ENCODE measurements around the gene ELAVL4.

ELAVL4 gene

DNA sequence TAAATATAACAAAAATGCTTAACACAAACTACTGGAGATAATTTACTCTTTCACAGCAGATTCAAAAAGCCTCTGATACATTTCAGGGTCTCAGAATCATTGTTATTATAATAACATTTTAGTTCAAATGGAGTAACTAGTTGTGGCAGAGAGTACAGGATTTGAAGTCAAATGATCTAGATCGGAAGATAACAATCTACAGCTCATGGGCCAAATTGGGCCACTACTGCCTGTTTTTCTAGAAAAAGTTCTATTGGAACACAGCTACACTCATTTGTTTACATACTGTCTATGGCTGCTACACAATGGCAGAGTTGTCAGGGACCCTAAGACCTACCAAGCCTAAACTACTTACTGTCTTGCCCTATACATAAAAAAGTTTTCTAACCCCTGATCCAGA, 63.6 kb downstream of the ELAVL4 start:
- no peak overlapping the region for H3K4me3 ChIP-seq (ENCODE audit: control insufficient read depth, low read depth, low read length)
- DNase-seq (ENCODE audit: low read depth): no peak
- TF ChIP-seq, protein P1, sequence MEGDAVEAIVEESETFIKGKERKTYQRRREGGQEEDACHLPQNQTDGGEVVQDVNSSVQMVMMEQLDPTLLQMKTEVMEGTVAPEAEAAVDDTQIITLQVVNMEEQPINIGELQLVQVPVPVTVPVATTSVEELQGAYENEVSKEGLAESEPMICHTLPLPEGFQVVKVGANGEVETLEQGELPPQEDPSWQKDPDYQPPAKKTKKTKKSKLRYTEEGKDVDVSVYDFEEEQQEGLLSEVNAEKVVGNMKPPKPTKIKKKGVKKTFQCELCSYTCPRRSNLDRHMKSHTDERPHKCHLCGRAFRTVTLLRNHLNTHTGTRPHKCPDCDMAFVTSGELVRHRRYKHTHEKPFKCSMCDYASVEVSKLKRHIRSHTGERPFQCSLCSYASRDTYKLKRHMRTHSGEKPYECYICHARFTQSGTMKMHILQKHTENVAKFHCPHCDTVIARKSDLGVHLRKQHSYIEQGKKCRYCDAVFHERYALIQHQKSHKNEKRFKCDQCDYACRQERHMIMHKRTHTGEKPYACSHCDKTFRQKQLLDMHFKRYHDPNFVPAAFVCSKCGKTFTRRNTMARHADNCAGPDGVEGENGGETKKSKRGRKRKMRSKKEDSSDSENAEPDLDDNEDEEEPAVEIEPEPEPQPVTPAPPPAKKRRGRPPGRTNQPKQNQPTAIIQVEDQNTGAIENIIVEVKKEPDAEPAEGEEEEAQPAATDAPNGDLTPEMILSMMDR (conservative IDR thresholded peaks at IDR 0.05; ENCODE audit: control insufficient read depth, insufficient read depth, low read depth, low read length): no peak

DNA sequence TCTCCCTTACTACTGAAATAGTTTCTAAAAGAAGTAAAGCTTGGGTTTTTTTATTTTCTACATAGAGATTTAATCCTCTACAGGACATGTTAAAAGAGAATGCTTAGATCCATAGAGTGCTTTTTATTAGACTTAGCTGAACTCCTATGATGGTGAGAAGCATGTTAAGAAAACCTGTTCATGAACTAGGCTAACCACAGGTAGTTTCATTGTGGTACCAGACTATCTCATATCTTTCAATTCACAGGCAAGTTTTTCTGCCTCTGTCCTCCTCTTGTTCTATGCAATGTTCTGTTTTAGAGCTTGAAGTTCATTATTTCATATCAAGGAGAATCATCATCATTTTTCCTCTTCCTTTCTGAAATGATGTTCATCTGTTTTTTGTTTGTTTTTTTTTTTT, 65.4 kb downstream of the ELAVL4 start:
- TF ChIP-seq, protein P1 (conservative IDR thresholded peaks at IDR 0.05; ENCODE audit: control insufficient read depth, insufficient read depth, low read depth, low read length): no peak
- DNase-seq (ENCODE audit: low read depth): no peak
- no peak overlapping the region for H3K4me3 ChIP-seq (ENCODE audit: control insufficient read depth, low read depth, low read length)

DNA sequence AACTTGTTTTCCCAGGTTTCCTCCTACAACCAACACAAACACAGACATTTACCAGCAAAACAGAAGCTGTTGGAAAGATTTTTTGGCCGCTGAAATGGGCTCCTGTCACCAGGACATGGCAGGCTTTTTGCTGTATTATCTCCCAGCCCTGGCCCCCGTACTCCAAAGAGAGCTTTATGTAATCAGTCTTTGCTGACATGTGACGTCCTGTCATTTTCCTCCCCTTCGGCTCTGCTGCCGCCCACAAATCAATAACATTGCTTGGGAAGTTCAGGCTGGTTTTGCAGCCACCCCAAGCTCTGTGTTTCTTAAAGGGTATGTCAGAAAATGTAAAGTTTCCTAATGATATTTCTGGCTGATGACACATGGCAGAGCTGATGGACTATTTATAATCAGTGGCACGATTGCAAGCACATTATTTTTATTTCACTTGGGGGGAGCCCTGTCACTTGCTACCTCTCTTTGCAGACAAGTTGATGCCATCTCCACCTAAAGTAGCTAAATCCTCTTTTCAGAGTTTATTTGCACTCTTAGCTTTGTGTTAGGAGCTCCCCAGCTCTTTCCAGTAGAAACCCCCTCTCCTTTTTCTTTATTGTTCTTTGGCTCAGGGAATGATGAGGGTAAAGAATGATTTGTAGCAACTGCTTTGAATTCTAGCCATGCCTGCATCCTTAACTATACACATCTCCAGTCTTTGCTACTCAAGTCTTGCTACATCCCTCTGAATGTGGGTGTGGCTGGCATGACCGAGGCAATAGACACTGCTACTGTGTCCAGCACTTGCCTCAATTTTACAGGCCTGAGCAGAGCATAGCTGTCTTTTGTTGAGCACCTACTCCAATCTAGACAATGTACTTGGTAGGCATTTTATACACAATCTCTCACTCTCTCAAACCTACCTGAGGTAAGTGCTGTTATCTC, 67.3 kb downstream of the ELAVL4 start:
- no peak overlapping the region for H3K4me3 ChIP-seq (ENCODE audit: control insufficient read depth, low read depth, low read length)
- TF ChIP-seq, protein P1 (conservative IDR thresholded peaks at IDR 0.05; ENCODE audit: control insufficient read depth, insufficient read depth, low read depth, low read length): no peak
- no peak for DNase-seq (ENCODE audit: low read depth)

DNA sequence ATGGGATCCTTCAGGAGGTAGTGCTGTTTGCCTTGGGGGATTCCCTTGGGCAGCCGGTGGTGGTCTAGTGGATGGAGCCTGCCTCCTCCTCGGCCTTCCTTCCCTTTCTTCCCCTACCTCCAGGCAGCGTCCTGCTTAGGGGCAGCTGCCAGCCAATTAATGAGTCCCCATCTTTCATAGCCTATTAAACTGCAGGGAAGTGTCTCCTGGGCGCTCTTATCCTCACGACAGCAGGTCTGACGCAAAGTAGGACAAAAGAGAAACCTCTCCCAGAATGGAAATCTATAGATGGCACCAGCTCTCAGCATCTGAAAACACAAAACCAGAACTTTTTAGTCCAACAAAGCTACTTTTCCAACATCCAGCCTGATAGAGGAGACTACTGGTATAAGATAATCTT, 69.3 kb downstream of the ELAVL4 start:
- no peak overlapping the region for H3K4me3 ChIP-seq (ENCODE audit: control insufficient read depth, low read depth, low read length)
- TF ChIP-seq, protein P1 (conservative IDR thresholded peaks at IDR 0.05; ENCODE audit: control insufficient read depth, insufficient read depth, low read depth, low read length): no peak
- no peak for DNase-seq (ENCODE audit: low read depth)

DNA sequence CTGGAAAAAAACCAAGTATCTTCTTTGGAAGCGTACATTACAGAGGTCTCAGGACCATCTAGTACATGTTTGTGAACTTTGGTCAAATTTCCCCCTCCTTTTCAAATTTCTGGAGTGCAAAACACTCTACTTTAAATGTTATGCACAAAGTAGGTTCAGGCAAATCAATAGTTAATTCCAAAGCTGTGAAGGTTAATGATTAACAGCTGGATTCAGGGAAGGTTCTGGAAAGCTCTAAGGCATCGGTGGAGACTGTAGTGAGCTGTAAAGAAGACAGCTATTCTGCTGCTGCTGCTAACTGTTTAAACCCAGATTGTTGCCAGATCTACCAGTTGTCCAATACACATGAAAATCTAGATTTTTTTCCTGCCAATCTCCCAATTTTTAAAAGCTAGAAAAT, 70.9 kb downstream of the ELAVL4 start:
- DNase-seq (ENCODE audit: low read depth): no peak
- TF ChIP-seq, protein P1 (conservative IDR thresholded peaks at IDR 0.05; ENCODE audit: control insufficient read depth, insufficient read depth, low read depth, low read length): no peak
- no peak overlapping the region for H3K4me3 ChIP-seq (ENCODE audit: control insufficient read depth, low read depth, low read length)

DNA sequence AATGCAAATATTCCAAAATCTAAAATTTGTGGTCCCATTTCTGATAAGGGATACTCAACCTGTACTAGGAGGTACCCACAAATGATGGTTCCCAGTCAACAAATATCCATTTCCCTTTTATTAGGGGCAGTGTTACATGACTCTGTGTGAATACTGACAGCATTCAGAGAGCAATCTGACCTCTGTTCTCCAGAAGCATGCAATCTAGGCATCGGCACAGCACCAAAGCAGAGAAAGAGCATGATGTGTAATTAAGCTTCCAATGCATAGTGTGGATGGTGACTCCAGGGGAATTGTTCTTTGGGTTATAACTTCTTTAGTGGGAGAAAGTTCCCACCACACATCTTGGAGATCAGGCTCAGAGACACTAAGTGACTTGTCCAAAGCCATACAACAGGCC, 71.6 kb downstream of the ELAVL4 start:
- H3K4me3 ChIP-seq (ENCODE audit: control insufficient read depth, low read depth, low read length): no peak overlapping the region
- no peak for DNase-seq (ENCODE audit: low read depth)
- TF ChIP-seq, protein P1 (conservative IDR thresholded peaks at IDR 0.05; ENCODE audit: control insufficient read depth, insufficient read depth, low read depth, low read length): no peak
